Activated T-cell treated with anti-CD3 and anti-CD28 coated beads, Interleukin-2, amount 50 U/mL, for 24 hours (primary cell): ENCODE data around the gene RGS6.
A peak's percentile ranks its signal among the peaks of the same experiment; 100 is the strongest.

ENCODE experiments used
- DNase-seq: peaks from one replicate; pipeline ENCODE4 v3.0.0-alpha.2; 2020
- H3K27ac Mint-ChIP-seq: 2 replicates; pipeline ENCODE4 v1.8.0; 2020; ENCODE audit warnings: mild to moderate bottlenecking, mixed read lengths
- H3K27me3 Mint-ChIP-seq: 2 replicates; pipeline ENCODE4 v1.8.0; 2020; ENCODE audit warnings: mixed read lengths
- H3K36me3 Mint-ChIP-seq: 2 replicates; pipeline ENCODE4 v1.8.0; 2020; ENCODE audit warnings: low read depth, mixed read lengths
- H3K4me1 Mint-ChIP-seq: 2 replicates; pipeline ENCODE4 v1.8.0; 2020; ENCODE audit warnings: low read depth, mixed read lengths
- H3K4me3 Mint-ChIP-seq: 2 replicates; pipeline ENCODE4 v1.8.0; 2020; ENCODE audit warnings: mild to moderate bottlenecking, moderate library complexity, mixed read lengths
- H3K9me3 Mint-ChIP-seq: 2 replicates; pipeline ENCODE4 v1.8.0; 2020; ENCODE audit warnings: mixed read lengths

RGS6 gene

GRCh38 chr14:72606879-72607278, 674.6 kb downstream of the RGS6 start:
- Mint-ChIP-seq H3K27me3 (no peaks in the 10 kb centered on the region), H3K27ac (no peak overlapping the region), H3K36me3 (no peaks in the 10 kb centered on the region), H3K9me3 (no peaks in the 10 kb centered on the region), H3K4me1 (peaks cover 7% of the 10 kb centered on the region), H3K4me3 (no peak overlapping the region)
- DNase-seq = no peak

- DNase-seq = no peak
- peaks cover 7% of the 10 kb centered on the region for H3K4me1 Mint-ChIP-seq
- no peak overlapping the region for H3K27ac Mint-ChIP-seq
- no peaks in the 10 kb centered on the region for H3K36me3 Mint-ChIP-seq
- no peaks in the 10 kb centered on the region for H3K9me3 Mint-ChIP-seq
- H3K27me3 Mint-ChIP-seq = no peaks in the 10 kb centered on the region
- H3K4me3 Mint-ChIP-seq = no peak overlapping the region
These were observed 675.3 kb downstream of the RGS6 start for GRCh38 chr14:72607386-72608130.

DNA sequence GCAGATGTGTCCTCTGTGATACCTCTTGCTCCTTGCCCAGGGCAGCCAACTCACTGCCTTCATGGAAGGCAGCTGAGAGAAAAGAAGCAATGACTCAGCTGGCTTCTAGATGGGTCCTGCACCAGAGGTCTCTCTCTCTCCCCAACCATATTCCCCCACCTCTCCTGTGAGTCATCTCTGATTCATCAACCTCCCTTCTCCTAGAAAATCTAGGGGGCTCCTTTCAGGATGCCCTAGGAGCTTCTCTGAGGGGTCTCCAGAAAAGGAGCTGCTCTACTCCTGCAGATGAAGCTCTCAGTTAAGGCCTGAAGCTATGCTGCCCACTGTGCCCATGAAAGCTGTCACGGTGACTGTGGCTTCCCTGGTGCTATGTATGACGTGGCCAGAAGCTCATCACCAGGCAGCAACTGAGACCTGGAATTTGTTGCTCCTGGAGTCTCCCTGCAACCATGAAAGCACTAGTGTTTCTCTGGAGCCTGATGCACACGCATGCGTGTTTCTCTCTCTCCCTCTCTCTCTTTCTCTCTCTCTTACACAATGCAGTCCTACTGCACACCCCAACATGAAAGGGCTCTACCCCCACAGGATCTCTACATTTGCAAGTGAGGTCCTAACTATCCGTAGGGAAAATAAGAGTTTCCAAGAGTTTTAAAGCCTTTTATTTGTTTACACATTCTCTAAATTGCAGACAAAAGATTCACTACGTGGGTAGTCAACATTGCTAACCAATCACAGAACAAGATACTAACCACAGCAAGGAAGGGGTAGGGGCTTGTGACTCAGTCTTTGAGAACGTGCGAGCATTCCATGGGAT, 676.4 kb downstream of the RGS6 start:
- Mint-ChIP-seq H3K4me3 (no peak overlapping the region), H3K27ac (peak overlapping the region; percentile 23), H3K9me3 (no peaks in the 10 kb centered on the region), H3K4me1 (peaks cover 7% of the 10 kb centered on the region), H3K27me3 (no peaks in the 10 kb centered on the region), H3K36me3 (no peaks in the 10 kb centered on the region)
- DNase-seq = no peak

- Mint-ChIP-seq H3K27ac (no peak overlapping the region), H3K27me3 (no peaks in the 10 kb centered on the region)
These were observed 677.1 kb downstream of the RGS6 start for GRCh38 chr14:72609205-72609916.

GRCh38 chr14:72610096-72610830, 678.0 kb downstream of the RGS6 start:
- no peak for DNase-seq
- H3K4me1 Mint-ChIP-seq = peaks cover 7% of the 10 kb centered on the region
- no peaks in the 10 kb centered on the region for H3K36me3 Mint-ChIP-seq
- no peak overlapping the region for H3K4me3 Mint-ChIP-seq
- H3K27me3 Mint-ChIP-seq = no peaks in the 10 kb centered on the region
- H3K27ac Mint-ChIP-seq = no peak overlapping the region
- no peaks in the 10 kb centered on the region for H3K9me3 Mint-ChIP-seq

More at GRCh38 chr14:72609205-72609916, 677.1 kb downstream of the RGS6 start:
- H3K4me3 Mint-ChIP-seq = no peak overlapping the region
- H3K36me3 Mint-ChIP-seq = no peaks in the 10 kb centered on the region
- DNase-seq = no peak
- H3K9me3 Mint-ChIP-seq = no peaks in the 10 kb centered on the region
- H3K4me1 Mint-ChIP-seq = peaks cover 7% of the 10 kb centered on the region

DNA sequence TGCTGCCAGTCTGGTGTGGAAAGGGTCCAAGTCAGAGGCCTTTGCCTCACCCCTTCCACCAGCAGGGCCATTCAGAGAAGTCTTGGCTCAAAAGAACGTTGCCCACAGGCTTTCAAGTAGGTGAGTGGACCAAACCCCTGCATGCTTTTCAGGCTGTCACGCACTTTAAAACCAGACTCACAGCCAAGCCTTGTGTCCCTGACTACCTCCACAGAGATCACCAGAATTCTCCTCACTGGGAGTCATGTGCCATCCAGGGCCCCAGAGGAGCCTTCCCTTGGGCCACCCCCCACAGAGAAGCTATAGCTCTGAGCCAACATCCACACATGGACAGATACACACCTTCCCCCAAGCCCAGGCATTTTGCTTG, 678.6 kb downstream of the RGS6 start:
- H3K27ac Mint-ChIP-seq = no peak overlapping the region
- H3K4me1 Mint-ChIP-seq = peaks cover 7% of the 10 kb centered on the region
- H3K27me3 Mint-ChIP-seq = no peaks in the 10 kb centered on the region
- no peaks in the 10 kb centered on the region for H3K36me3 Mint-ChIP-seq
- no peak overlapping the region for H3K4me3 Mint-ChIP-seq
- no peaks in the 10 kb centered on the region for H3K9me3 Mint-ChIP-seq
- no peak for DNase-seq

- H3K27me3 Mint-ChIP-seq = no peaks in the 10 kb centered on the region
- no peak overlapping the region for H3K4me3 Mint-ChIP-seq
- H3K36me3 Mint-ChIP-seq = no peaks in the 10 kb centered on the region
- H3K9me3 Mint-ChIP-seq = no peaks in the 10 kb centered on the region
- peaks cover 7% of the 10 kb centered on the region for H3K4me1 Mint-ChIP-seq
- no peak overlapping the region for H3K27ac Mint-ChIP-seq
- no peak for DNase-seq
These were observed 679.3 kb downstream of the RGS6 start for GRCh38 chr14:72611506-72611905.

- H3K4me1 Mint-ChIP-seq = peaks cover 7% of the 10 kb centered on the region
- no peaks in the 10 kb centered on the region for H3K27me3 Mint-ChIP-seq
- DNase-seq = no peak
- H3K9me3 Mint-ChIP-seq = no peaks in the 10 kb centered on the region
- H3K27ac Mint-ChIP-seq = no peak overlapping the region
- no peak overlapping the region for H3K4me3 Mint-ChIP-seq
- H3K36me3 Mint-ChIP-seq = no peaks in the 10 kb centered on the region
These were observed 679.8 kb downstream of the RGS6 start for GRCh38 chr14:72612041-72612440.

- no peak for DNase-seq
- no peaks in the 10 kb centered on the region for H3K27me3 Mint-ChIP-seq
- H3K9me3 Mint-ChIP-seq = no peaks in the 10 kb centered on the region
These were observed 681.2 kb downstream of the RGS6 start for GRCh38 chr14:72613231-72613974.

DNA sequence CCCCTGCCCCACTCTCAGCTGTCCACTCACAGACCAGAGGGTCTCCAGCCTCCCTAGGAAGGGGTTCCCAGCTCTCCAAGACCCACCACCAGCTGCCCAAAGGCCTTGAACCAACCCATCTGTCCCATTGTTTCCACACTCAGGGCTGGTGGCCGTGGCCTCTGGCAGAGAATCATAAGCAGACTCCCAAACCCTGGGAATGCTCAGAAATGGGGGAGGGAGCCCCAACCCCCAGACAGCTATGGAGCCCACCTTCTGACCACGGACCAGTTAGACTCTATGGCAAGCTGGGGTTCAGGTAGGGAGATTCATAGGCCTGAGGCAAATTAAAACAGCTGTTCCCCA, 681.7 kb downstream of the RGS6 start:
- Mint-ChIP-seq H3K4me1 (no peaks in the 10 kb centered on the region), H3K4me3 (no peak overlapping the region), H3K27ac (no peak overlapping the region), H3K36me3 (no peaks in the 10 kb centered on the region), H3K9me3 (no peaks in the 10 kb centered on the region), H3K27me3 (no peaks in the 10 kb centered on the region)
- no peak for DNase-seq

More at GRCh38 chr14:72613231-72613974, 681.2 kb downstream of the RGS6 start:
- Mint-ChIP-seq H3K36me3 (no peaks in the 10 kb centered on the region), H3K4me1 (peaks cover 4% of the 10 kb centered on the region), H3K27ac (no peak overlapping the region), H3K4me3 (no peak overlapping the region)

DNA sequence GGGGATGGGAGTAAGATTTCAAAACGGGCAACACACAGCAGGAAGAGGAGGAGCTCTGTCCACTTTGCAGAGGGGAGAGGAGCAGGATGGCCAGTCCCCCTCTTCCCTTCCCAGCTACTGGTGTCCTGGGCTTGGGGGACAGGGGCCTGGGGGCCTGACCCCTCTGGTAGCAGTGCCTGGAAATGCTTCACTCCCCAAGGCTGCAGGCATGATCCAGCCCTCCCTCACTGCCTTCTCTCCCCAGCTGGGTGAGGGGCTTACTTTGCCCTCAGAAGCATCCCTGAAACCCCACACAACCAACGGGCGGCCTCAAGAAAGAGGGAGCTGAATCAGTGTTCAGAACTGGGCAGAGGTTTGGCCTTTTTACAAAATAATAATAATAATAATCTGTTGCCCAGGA, 682.1 kb downstream of the RGS6 start:
- DNase-seq = no peak
- Mint-ChIP-seq H3K9me3 (no peaks in the 10 kb centered on the region), H3K36me3 (no peaks in the 10 kb centered on the region), H3K27me3 (no peaks in the 10 kb centered on the region), H3K27ac (no peak overlapping the region), H3K4me3 (no peak overlapping the region), H3K4me1 (no peaks in the 10 kb centered on the region)

GRCh38 chr14:72614891-72615415, 682.7 kb downstream of the RGS6 start:
- Mint-ChIP-seq H3K27ac (no peak overlapping the region), H3K36me3 (no peaks in the 10 kb centered on the region), H3K27me3 (no peaks in the 10 kb centered on the region), H3K4me3 (no peak overlapping the region), H3K9me3 (no peaks in the 10 kb centered on the region), H3K4me1 (no peaks in the 10 kb centered on the region)
- DNase-seq = no peak

- DNase-seq = no peak
- H3K4me3 Mint-ChIP-seq = no peak overlapping the region
- H3K9me3 Mint-ChIP-seq = no peaks in the 10 kb centered on the region
- no peaks in the 10 kb centered on the region for H3K4me1 Mint-ChIP-seq
- H3K27ac Mint-ChIP-seq = no peak overlapping the region
- H3K27me3 Mint-ChIP-seq = no peaks in the 10 kb centered on the region
- no peaks in the 10 kb centered on the region for H3K36me3 Mint-ChIP-seq
These were observed 683.4 kb downstream of the RGS6 start for GRCh38 chr14:72615451-72616121.
